K562 (cell line): ENCODE results near the gene NTRK1. TPM values are rescaled to one million over a fixed set of nuclear protein-coding genes. Genes with fewer than 3 reads are reported as not detected.

Experiments
- CBX3 ChIP-seq, 2 experiments: IDR thresholded peaks; 1 replicate in 1 of 2; 2 replicates in 1 of 2; pipeline ENCODE4 v1.6.1; 2012; ENCODE audit warnings: inconsistent platforms in 2 of 2, low read length in 2 of 2, borderline replicate concordance in 1 of 2, control low read depth in 1 of 2
- KAT7 ChIP-seq: sonication (generic); formaldehyde crosslinking; IDR thresholded peaks from 2 replicates; pipeline ENCODE4 v1.8.0; 2022; ENCODE audit warnings: missing genetic modification reagents, mild to moderate bottlenecking, borderline replicate concordance
- RB1 ChIP-seq: fragments of 450-650 bp; IDR thresholded peaks from 2 replicates; pipeline ENCODE4 v1.6.1; 2017; ENCODE audit warnings: low read depth, mild to moderate bottlenecking
- RERE ChIP-seq: sonication (generic); formaldehyde crosslinking; IDR thresholded peaks from 2 replicates; pipeline ENCODE4 v1.8.0; 2023; ENCODE audit warnings: missing genetic modification reagents, mild to moderate bottlenecking, borderline replicate concordance
- REST ChIP-seq, 2 experiments: fragments of 450-650 bp; formaldehyde crosslinking in 1 of 2; IDR thresholded peaks; 2 replicates each; pipeline versions ENCODE4 v1.4.0 to v1.6.1; 2014 to 2020; ENCODE audit warnings: mild to moderate bottlenecking in 2 of 2, borderline replicate concordance in 1 of 2, low read depth in 1 of 2
- SMC3 ChIP-seq: conservative IDR thresholded peaks from 2 replicates; pipeline ENCODE4 v1.6.1; 2011; ENCODE audit warnings: low read depth, low read length, improper control_type of control experiment; ENCODE audit not compliant: insufficient read depth
- SP1 ChIP-seq: sonication (generic); formaldehyde crosslinking; IDR thresholded peaks from 2 replicates; pipeline ENCODE4 v1.8.1; 2022; ENCODE audit warnings: mild to moderate bottlenecking, missing genetic modification reagents
- USF1 ChIP-seq: sonication (generic); formaldehyde crosslinking; IDR thresholded peaks from 2 replicates; pipeline ENCODE4 v1.9.0; 2022; ENCODE audit warnings: mild to moderate bottlenecking, missing genetic modification reagents
- ZBTB7A ChIP-seq: IDR thresholded peaks from 2 replicates; pipeline ENCODE4 v1.6.1; 2011; ENCODE audit warnings: low read depth, mild to moderate bottlenecking, low read length, moderate library complexity, borderline replicate concordance; ENCODE audit not compliant: control insufficient read depth
- ZNF24 ChIP-seq: fragments of 450-650 bp; IDR thresholded peaks from 2 replicates; pipeline ENCODE4 v1.6.1; 2016
- polyA plus RNA-seq, 8 experiments: library from polyadenylated mRNA; depleted of rRNA in 4 of 8; stranded (reverse) in 5 of 8; unstranded in 3 of 8; fragments of >200 nt; fragmentation: Nextera tagmentation in 2 of 8; fragmentation: Illumina TruSeq in 1 of 8; extraction: Ambion mirVana in 2 of 8; extraction: Trizol in 1 of 8; gene quantifications; 2 replicates each; pipeline versions ENCODE4 v1.2.1 to v1.2.3, GENCODE V29; 2011 to 2014; ENCODE audit warnings: inconsistent platforms in 1 of 8, missing spikeins in 1 of 8
- total RNA-seq, 7 experiments: library from RNA; depleted of rRNA in 6 of 7; stranded (reverse); fragments of >200 nt in 6 of 7; fragmentation: Illumina TruSeq in 2 of 7; extraction: Trizol in 2 of 7; gene quantifications; 2 replicates each; pipeline versions ENCODE4 v1.2.1 to v1.2.3, GENCODE V29; 2011 to 2021; ENCODE audit warnings: low replicate concordance in 1 of 7
- TF ChIP-seq, protein P1 (sequence below): fragments of 450-650 bp; IDR thresholded peaks from 2 replicates; pipeline ENCODE4 v1.6.1; 2016; ENCODE audit warnings: antibody characterized with exemption

NTRK1 gene
- total and polyA plus RNA-seq, 9 of the 15 experiments (the other 6 are each of a cell fraction or from before 2014, with no cell fraction given) = 0.46 to 30.0 (median 7.9) TPM

DNA sequence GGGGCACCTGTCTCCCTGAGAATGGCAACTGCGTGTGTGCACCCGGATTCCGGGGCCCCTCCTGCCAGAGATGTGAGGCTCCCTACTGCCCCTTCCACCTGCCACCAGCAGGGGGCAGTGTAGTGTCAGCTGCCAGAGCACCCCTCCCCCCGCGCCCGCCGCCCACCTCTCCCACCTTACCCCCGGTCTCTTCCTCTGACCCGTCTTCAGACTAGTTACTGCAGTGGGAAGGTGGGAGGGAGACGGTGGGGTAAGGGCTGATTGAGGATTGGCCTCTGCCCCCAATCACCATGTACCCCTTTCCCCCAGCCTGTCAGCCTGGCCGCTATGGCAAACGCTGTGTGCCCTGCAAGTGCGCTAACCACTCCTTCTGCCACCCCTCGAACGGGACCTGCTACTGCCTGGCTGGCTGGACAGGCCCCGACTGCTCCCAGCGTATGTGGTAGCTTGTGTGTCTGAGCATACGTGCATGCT is 49.7 kb downstream of the NTRK1 start (continued):
- TF ChIP-seq ZBTB7A = peak; percentile 93
- TF ChIP-seq RB1 = peak; percentile 63
- TF ChIP-seq SP1 = peak; percentile 52; the same call in 1 of the 2 replicates
- peak; percentile 68; the same call in 1 of the 2 replicates for TF ChIP-seq KAT7 (CRISPR knock-in tag)
- TF ChIP-seq USF1 (CRISPR knock-in tag) = peak; percentile 42; the same call in 1 of the 2 replicates
- TF ChIP-seq REST (IDR thresholded peaks at IDR 0.05; ENCODE audit: borderline replicate concordance) = peak; percentile 54; the same call in 1 of the 2 replicates
- TF ChIP-seq REST (CRISPR knock-in tag; IDR thresholded peaks at IDR 0.05; ENCODE audit: low read depth) = no peak
- TF ChIP-seq, protein P1, sequence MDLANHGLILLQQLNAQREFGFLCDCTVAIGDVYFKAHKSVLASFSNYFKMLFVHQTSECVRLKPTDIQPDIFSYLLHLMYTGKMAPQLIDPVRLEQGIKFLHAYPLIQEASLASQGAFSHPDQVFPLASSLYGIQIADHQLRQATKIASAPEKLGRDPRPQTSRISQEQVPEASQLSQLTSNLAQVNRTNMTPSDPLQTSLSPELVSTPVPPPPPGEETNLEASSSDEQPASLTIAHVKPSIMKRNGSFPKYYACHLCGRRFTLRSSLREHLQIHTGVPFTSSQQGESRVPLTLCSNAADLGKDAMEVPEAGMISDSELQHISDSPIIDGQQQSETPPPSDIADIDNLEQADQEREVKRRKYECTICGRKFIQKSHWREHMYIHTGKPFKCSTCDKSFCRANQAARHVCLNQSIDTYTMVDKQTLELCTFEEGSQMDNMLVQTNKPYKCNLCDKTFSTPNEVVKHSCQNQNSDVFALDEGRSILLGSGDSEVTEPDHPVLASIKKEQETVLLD = peak; percentile 49; the same call in 1 of the 2 replicates
- TF ChIP-seq CBX3 (IDR thresholded peaks at IDR 0.05; ENCODE audit: borderline replicate concordance in 1 of 2, low read length in 2 of 2) = peak in 1 of 2 experiments; percentile 46; a peak in 1 of 3 replicates
- no peak for TF ChIP-seq ZNF24
- no peak for TF ChIP-seq RERE (CRISPR knock-in tag)
- TF ChIP-seq SMC3 = peak; percentile 17; the same call in 1 of the 2 replicates
